ENCODE results near the gene EGR2. TPM values are rescaled to one million over a fixed set of nuclear protein-coding genes. Genes with fewer than 3 reads are reported as not detected.

EGR2 gene
- polyA plus RNA-seq, 1 of the 3 experiments (the other 2 are of a cell fraction): 0.25 TPM

GRCh38 chr10:62813981-62814380, 2.2 kb downstream of the EGR2 start (continued):
- TF ChIP-seq GABPA (IDR thresholded peaks at IDR 0.05; ENCODE audit: low read depth) (no peak), TCF12 (IDR thresholded peaks at IDR 0.05) (no peak), JUND (IDR thresholded peaks at IDR 0.05) (no peak), NFIC (IDR thresholded peaks at IDR 0.05; ENCODE audit: borderline replicate concordance) (no peak)
- TF ChIP-seq, protein P1, sequence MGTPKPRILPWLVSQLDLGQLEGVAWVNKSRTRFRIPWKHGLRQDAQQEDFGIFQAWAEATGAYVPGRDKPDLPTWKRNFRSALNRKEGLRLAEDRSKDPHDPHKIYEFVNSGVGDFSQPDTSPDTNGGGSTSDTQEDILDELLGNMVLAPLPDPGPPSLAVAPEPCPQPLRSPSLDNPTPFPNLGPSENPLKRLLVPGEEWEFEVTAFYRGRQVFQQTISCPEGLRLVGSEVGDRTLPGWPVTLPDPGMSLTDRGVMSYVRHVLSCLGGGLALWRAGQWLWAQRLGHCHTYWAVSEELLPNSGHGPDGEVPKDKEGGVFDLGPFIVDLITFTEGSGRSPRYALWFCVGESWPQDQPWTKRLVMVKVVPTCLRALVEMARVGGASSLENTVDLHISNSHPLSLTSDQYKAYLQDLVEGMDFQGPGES (IDR thresholded peaks at IDR 0.05; ENCODE audit: low read depth, low read length): no peak

DNA sequence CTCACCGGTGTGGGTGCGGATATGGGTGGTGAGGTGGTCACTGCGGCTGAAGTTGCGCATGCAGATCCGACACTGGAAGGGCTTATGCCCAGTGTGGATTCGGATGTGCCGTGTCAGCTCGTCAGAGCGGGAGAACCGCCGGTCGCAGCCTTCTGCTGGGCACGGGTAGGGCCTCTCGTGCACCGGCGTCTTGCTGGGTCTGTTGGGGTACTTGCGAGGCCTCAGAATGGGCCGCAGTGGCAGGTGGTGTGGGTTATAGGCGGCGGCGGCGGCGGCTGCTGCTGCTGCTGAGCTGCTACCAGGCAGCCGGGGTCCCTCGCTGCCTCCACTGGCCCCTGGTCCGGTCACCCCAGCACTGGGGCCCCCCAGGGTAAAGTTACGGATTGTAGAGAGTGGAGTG, 2.7 kb downstream of the EGR2 start:
- 94% methylated on average over 23 of the region's 27 CpGs for WGBS (ENCODE audit: low lambda C conversion rate)
- peaks cover 9 to 25% of the 10 kb centered on the region in 2 experiments; a peak in 3 of 4 replicates for H3K4me1 ChIP-seq (ENCODE audit: control insufficient read depth in 1 of 2, insufficient read depth in 2 of 2, low read depth in 1 of 2, low read length in 1 of 2)
- peaks cover 25% of the 10 kb centered on the region for H3K27me3 ChIP-seq (ENCODE audit: insufficient read depth)
- H3K79me2 ChIP-seq (ENCODE audit: insufficient read depth): peaks cover 9% of the 10 kb centered on the region
- peaks cover 3 to 8% of the 10 kb centered on the region in 2 experiments for H3K36me3 ChIP-seq (replicated peaks in 1 of 2; ENCODE audit: control insufficient read depth in 1 of 2, insufficient read depth in 2 of 2, low read length in 1 of 2)
- DNase-seq: no peak
- TF ChIP-seq FOXM1 (IDR thresholded peaks at IDR 0.05; ENCODE audit: low read depth) (no peak), TEAD4 (IDR thresholded peaks at IDR 0.05; ENCODE audit: borderline replicate concordance, insufficient read depth) (no peak), MXI1 (IDR thresholded peaks at IDR 0.05; ENCODE audit: low read depth, low read length) (no peak), NFIC (IDR thresholded peaks at IDR 0.05; ENCODE audit: borderline replicate concordance) (no peak)
- TF ChIP-seq, protein P2, sequence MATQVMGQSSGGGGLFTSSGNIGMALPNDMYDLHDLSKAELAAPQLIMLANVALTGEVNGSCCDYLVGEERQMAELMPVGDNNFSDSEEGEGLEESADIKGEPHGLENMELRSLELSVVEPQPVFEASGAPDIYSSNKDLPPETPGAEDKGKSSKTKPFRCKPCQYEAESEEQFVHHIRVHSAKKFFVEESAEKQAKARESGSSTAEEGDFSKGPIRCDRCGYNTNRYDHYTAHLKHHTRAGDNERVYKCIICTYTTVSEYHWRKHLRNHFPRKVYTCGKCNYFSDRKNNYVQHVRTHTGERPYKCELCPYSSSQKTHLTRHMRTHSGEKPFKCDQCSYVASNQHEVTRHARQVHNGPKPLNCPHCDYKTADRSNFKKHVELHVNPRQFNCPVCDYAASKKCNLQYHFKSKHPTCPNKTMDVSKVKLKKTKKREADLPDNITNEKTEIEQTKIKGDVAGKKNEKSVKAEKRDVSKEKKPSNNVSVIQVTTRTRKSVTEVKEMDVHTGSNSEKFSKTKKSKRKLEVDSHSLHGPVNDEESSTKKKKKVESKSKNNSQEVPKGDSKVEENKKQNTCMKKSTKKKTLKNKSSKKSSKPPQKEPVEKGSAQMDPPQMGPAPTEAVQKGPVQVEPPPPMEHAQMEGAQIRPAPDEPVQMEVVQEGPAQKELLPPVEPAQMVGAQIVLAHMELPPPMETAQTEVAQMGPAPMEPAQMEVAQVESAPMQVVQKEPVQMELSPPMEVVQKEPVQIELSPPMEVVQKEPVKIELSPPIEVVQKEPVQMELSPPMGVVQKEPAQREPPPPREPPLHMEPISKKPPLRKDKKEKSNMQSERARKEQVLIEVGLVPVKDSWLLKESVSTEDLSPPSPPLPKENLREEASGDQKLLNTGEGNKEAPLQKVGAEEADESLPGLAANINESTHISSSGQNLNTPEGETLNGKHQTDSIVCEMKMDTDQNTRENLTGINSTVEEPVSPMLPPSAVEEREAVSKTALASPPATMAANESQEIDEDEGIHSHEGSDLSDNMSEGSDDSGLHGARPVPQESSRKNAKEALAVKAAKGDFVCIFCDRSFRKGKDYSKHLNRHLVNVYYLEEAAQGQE (IDR thresholded peaks at IDR 0.05; ENCODE audit: low read depth, low read length): no peak
- TF ChIP-seq, protein P3, sequence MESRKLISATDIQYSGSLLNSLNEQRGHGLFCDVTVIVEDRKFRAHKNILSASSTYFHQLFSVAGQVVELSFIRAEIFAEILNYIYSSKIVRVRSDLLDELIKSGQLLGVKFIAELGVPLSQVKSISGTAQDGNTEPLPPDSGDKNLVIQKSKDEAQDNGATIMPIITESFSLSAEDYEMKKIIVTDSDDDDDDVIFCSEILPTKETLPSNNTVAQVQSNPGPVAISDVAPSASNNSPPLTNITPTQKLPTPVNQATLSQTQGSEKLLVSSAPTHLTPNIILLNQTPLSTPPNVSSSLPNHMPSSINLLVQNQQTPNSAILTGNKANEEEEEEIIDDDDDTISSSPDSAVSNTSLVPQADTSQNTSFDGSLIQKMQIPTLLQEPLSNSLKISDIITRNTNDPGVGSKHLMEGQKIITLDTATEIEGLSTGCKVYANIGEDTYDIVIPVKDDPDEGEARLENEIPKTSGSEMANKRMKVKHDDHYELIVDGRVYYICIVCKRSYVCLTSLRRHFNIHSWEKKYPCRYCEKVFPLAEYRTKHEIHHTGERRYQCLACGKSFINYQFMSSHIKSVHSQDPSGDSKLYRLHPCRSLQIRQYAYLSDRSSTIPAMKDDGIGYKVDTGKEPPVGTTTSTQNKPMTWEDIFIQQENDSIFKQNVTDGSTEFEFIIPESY (IDR thresholded peaks at IDR 0.05; ENCODE audit: borderline replicate concordance, low read depth): no peak
- no peak overlapping the region for H3K27ac ChIP-seq (ENCODE audit: low read depth in 2 of 2, low read length in 1 of 2)
- H2AFZ ChIP-seq (ENCODE audit: low read depth): no peak overlapping the region
- H3F3A ChIP-seq (replicated peaks; ENCODE audit: insufficient read depth): peaks cover 8% of the 10 kb centered on the region
- 0 out of 2 replicates have a peak, but pooled peaks cover 5% of the 10 kb centered on the region for H4K20me1 ChIP-seq (ENCODE audit: insufficient read depth)
- CTCF ChIA-PET: no interaction called here
- H3K9me3 ChIP-seq: no peaks in the 10 kb centered on the region
- no peaks in the 10 kb centered on the region for H3K9me2 ChIP-seq
- POLR2A ChIA-PET: interaction anchor here (0.6 kb wide), 1 partner anchor 19 kb away, joined by 4 read pairs; no protein-coding TSS in a partner anchor
- H3K9ac ChIP-seq: no peak overlapping the region
- H3K4me2 ChIP-seq: no peak overlapping the region
- H3K4me3 ChIP-seq (ENCODE audit: low read depth in 2 of 2, low read length in 1 of 2): no peak overlapping the region

All from SK-N-SH (cell line).